ENCODE data around the gene SYT13.

GRCh38 chr11:45224766-45225165 lies 61.4 kb downstream of the SYT13 start:
- no peak for TF ChIP-seq REST (IDR thresholded peaks at IDR 0.05; ENCODE audit: low read depth)
- TF ChIP-seq EZH2 (IDR thresholded peaks at IDR 0.05) = no peak
- TF ChIP-seq YY1 (IDR thresholded peaks at IDR 0.05; ENCODE audit: extremely low read depth, insufficient replicate concordance, low read depth, low read length) = no peak
- TF ChIP-seq JUND (IDR thresholded peaks at IDR 0.05) = no peak
- TF ChIP-seq CEBPB (IDR thresholded peaks at IDR 0.05; ENCODE audit: low read depth) = no peak
- TF ChIP-seq ZNF274 (IDR thresholded peaks at IDR 0.05; ENCODE audit: low read depth, low read length) = no peak
- TF ChIP-seq CTCF (IDR thresholded peaks at IDR 0.05 in 2 of 3, conservative IDR thresholded peaks at IDR 0.05 in 1 of 3; ENCODE audit: borderline replicate concordance in 1 of 3, insufficient read depth in 1 of 3, low read depth in 2 of 3, low read length in 2 of 3) = no peak
- TF ChIP-seq SRF (IDR thresholded peaks at IDR 0.05; ENCODE audit: low read depth) = no peak
- no peak for TF ChIP-seq POLR2A (IDR thresholded peaks at IDR 0.05; ENCODE audit: borderline replicate concordance, extremely low read depth, insufficient read depth, insufficient read length)
- TF ChIP-seq ZFX (IDR thresholded peaks at IDR 0.05) = no peak
- no peak for TF ChIP-seq ZBTB33 (IDR thresholded peaks at IDR 0.05; ENCODE audit: extremely low read depth, insufficient replicate concordance, low read length)
- no peak for TF ChIP-seq SIN3A (IDR thresholded peaks at IDR 0.05; ENCODE audit: low read depth)
